ENCODE measurements around the gene RPIA. TPM values are rescaled to one million over a fixed set of nuclear protein-coding genes. Genes with fewer than 3 reads are reported as not detected.

The RPIA gene
- total RNA-seq, 4 donors from 2014 or later, result 6.3 to 12.2 (median 8.0) TPM

DNA sequence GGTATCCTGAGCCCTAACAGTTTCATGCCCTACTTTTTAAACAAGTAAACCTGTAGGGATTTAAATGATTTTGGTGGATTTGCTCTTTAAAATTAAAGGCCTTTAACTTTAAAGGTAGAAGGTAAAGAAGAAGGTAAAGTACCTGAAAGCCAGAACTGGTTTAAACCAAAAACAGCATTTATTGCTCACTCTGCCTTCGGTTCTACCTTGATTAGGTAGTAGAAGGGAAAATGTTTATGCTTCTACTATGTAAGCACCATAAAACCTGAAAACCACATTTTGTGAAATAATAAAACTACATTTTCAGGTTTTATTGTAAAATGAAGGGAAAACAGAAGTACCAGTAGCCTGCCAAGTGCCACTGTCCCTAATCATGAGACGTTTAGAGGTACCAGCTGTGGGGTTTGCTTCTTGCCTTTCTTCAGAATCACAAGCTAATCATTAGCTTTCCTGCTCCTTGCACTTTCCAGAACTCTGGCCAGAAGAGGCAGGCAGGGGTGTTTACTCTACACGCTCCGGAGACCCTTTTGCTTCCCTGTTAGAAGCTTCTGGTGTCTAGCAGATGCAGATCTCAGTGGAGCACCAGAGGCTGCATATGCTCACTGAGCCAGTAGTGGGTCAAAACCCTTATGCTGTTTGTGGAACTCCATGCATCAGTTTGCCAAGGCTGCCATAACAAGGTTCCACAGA, 33.3 kb downstream of the RPIA start:
- Histone ChIP-seq H3K27ac (no peak overlapping the region), H3K36me3 (no peaks in the 10 kb centered on the region), H3K4me1 (no peaks in the 10 kb centered on the region), H3K4me3 (no peak overlapping the region), H3K27me3 (no peaks in the 10 kb centered on the region), H3K9me3 (no peaks in the 10 kb centered on the region)
- DNase-seq (ENCODE audit: low spot score in 2 of 2), result no peak
- 74 to 82% methylated on average over 4 of the region's 4 CpGs for WGBS, 2 donors
- TF ChIP-seq, protein P1, sequence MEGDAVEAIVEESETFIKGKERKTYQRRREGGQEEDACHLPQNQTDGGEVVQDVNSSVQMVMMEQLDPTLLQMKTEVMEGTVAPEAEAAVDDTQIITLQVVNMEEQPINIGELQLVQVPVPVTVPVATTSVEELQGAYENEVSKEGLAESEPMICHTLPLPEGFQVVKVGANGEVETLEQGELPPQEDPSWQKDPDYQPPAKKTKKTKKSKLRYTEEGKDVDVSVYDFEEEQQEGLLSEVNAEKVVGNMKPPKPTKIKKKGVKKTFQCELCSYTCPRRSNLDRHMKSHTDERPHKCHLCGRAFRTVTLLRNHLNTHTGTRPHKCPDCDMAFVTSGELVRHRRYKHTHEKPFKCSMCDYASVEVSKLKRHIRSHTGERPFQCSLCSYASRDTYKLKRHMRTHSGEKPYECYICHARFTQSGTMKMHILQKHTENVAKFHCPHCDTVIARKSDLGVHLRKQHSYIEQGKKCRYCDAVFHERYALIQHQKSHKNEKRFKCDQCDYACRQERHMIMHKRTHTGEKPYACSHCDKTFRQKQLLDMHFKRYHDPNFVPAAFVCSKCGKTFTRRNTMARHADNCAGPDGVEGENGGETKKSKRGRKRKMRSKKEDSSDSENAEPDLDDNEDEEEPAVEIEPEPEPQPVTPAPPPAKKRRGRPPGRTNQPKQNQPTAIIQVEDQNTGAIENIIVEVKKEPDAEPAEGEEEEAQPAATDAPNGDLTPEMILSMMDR (IDR thresholded peaks at IDR 0.05), result no peak
- TF ChIP-seq EP300 (IDR thresholded peaks at IDR 0.05) (no peak), POLR2A (IDR thresholded peaks at IDR 0.05) (no peak)

DNA sequence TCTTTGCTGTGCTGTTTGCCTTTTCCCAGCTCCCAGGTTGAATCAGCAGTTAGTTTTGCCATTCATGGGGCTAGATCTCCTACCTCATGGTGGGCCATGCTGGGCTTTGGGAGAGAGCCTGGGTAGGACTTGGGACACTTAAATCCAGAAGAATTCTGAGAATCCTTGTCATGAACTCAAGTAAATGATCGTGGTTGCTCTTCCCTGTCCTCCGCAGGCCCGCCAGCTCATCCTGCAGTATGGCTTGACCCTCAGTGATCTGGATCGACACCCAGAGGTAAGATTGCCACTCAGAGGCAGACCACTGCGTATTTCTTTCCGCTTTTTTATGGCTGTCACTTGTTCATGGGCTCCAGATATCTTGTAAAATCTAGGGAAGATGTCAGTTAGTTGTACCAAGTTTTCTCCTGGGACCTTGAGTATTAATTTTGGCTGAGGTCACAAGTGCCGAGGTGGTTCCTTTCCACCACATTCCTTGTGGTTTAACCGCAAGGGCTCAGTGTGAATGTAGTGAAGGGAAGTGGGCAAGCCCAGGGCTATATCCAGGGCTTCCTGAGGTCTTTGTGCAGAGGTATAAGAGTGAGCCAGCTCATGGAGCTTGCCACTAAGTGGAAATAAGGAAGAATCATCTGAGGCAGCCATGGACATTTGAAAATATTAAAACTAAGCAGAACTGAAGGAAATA, 37.7 kb downstream of the RPIA start:
- TF ChIP-seq POLR2A (IDR thresholded peaks at IDR 0.05) (no peak), EP300 (IDR thresholded peaks at IDR 0.05) (no peak)
- TF ChIP-seq, protein P1 (IDR thresholded peaks at IDR 0.05), result no peak
- no peaks in the 10 kb centered on the region for H3K4me1 ChIP-seq
- H3K4me3 ChIP-seq, result no peak overlapping the region
- WGBS, 2 donors, result 86 to 89% methylated on average over 8 of the region's 8 CpGs
- no peak overlapping the region for H3K27ac ChIP-seq
- H3K36me3 ChIP-seq, result no peaks in the 10 kb centered on the region
- H3K27me3 ChIP-seq, result no peaks in the 10 kb centered on the region
- no peaks in the 10 kb centered on the region for H3K9me3 ChIP-seq
- DNase-seq (ENCODE audit: low spot score in 2 of 2), result no peak

DNA sequence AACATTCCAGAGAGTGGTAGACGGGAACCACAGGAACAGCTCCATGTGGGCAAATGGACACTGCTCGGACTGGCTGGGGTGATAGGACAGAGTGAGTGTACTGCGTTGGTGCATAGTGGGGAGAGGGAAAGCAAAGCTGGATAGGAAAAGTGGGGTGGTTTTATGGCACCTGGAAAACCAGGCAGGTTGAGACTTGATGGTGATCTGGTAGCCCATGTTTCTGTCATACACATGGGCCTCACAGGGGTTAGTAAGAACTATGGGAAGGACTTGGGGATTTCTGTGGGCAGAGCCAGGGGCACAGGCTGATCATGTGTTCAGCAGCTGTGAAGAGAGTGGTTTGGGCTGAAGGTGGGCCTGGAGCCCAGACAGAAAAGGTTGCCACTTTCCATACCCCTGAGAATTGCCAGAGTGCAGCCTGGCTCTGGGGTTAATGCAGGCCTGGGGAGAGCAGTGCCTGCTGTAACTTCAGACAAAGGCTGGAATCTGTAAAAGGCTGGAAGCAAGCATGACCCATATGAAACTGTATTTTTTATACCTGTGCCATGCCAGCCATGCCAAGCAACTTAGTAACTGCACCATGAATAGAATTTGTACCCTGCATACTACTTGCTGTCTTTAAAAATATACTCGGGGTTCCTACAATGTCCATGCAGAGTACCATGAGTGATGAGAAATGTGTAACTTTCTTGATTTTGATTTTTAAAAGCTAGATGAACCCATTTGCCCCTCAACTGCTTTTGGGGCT, 41.9 kb downstream of the RPIA start:
- no peak for DNase-seq (ENCODE audit: low spot score in 2 of 2)
- no peak overlapping the region for H3K4me3 ChIP-seq
- TF ChIP-seq, protein P1 (IDR thresholded peaks at IDR 0.05), result no peak
- TF ChIP-seq POLR2A (IDR thresholded peaks at IDR 0.05) (no peak), EP300 (IDR thresholded peaks at IDR 0.05) (no peak)
- 96% methylated on average over 4 of the region's 4 CpGs for WGBS, 2 donors
- no peak overlapping the region for H3K27ac ChIP-seq
- no peaks in the 10 kb centered on the region for H3K27me3 ChIP-seq
- peaks cover 0 to 27% (median 0%) of the 10 kb centered on the region in 3 donors for H3K36me3 ChIP-seq
- H3K4me1 ChIP-seq, result peaks cover 0 to 6% (median 0%) of the 10 kb centered on the region in 4 donors
- H3K9me3 ChIP-seq, result no peaks in the 10 kb centered on the region

DNA sequence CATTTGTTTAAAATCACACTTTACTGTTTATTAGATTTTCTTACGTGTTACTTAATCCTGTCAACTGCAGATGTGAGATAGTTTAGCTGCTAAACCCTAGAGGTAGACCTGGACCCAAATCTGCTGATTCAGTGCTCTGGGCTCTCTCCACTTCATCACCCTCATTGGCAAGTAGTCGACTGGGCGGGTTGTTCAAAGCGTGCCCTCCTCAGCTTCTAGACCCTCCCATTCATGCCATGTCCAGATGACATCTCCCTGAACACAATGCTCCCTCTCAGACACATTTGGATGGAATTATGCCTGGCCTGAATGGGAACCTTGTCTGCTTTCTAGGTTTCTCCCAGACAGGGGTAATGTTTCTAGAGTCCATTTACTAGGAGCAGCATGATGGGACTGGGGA, 43.7 kb downstream of the RPIA start:
- Histone ChIP-seq H3K4me1 (peaks cover 0 to 6% (median 0%) of the 10 kb centered on the region in 4 donors), H3K9me3 (no peaks in the 10 kb centered on the region), H3K27ac (no peak overlapping the region), H3K36me3 (peaks cover 0 to 36% (median 0%) of the 10 kb centered on the region in 3 donors), H3K27me3 (no peaks in the 10 kb centered on the region), H3K4me3 (no peak overlapping the region)
- 46 to 54% methylated on average over 4 of the region's 4 CpGs for WGBS, 2 donors
- no peak for DNase-seq (ENCODE audit: low spot score in 2 of 2)
- TF ChIP-seq, protein P1 (IDR thresholded peaks at IDR 0.05), result no peak
- no peak for TF ChIP-seq EP300 (IDR thresholded peaks at IDR 0.05)
- TF ChIP-seq POLR2A (IDR thresholded peaks at IDR 0.05), result no peak
